ENCODE data around the gene EPB41L4A.
"Not testable (repeated sequence)": the region's sequence is repeated elsewhere in the genome, so short reads cannot be mapped to it uniquely, and the experiment has no call there.

DNA sequence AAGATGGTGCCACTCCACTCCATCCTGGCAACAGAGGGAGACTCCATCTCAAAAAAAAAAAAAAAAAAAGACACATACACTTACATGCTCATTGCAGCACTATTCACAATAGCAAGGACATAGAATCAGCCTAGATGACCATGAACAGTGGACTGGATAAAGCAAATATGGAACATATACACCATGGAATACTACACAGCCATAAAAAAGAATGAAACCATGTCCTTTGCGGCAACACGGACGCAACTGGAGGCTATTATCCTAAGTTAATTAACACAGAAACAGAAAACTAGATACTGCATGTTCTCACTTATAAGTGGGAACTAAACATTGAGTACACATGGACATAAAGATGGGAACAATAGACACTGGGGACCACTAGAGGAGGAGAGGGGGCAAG is 210.9 kb downstream of the EPB41L4A start:
- TF ChIP-seq, protein P1, sequence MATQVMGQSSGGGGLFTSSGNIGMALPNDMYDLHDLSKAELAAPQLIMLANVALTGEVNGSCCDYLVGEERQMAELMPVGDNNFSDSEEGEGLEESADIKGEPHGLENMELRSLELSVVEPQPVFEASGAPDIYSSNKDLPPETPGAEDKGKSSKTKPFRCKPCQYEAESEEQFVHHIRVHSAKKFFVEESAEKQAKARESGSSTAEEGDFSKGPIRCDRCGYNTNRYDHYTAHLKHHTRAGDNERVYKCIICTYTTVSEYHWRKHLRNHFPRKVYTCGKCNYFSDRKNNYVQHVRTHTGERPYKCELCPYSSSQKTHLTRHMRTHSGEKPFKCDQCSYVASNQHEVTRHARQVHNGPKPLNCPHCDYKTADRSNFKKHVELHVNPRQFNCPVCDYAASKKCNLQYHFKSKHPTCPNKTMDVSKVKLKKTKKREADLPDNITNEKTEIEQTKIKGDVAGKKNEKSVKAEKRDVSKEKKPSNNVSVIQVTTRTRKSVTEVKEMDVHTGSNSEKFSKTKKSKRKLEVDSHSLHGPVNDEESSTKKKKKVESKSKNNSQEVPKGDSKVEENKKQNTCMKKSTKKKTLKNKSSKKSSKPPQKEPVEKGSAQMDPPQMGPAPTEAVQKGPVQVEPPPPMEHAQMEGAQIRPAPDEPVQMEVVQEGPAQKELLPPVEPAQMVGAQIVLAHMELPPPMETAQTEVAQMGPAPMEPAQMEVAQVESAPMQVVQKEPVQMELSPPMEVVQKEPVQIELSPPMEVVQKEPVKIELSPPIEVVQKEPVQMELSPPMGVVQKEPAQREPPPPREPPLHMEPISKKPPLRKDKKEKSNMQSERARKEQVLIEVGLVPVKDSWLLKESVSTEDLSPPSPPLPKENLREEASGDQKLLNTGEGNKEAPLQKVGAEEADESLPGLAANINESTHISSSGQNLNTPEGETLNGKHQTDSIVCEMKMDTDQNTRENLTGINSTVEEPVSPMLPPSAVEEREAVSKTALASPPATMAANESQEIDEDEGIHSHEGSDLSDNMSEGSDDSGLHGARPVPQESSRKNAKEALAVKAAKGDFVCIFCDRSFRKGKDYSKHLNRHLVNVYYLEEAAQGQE (tag by site-specific recombination; IDR thresholded peaks at IDR 0.05) = not testable (repeated sequence)
- TF ChIP-seq ZNF174, ZNF513, ZNF521, ZNF624 (tag by site-specific recombination; IDR thresholded peaks at IDR 0.05): not testable (repeated sequence)
- TF ChIP-seq, protein P2, sequence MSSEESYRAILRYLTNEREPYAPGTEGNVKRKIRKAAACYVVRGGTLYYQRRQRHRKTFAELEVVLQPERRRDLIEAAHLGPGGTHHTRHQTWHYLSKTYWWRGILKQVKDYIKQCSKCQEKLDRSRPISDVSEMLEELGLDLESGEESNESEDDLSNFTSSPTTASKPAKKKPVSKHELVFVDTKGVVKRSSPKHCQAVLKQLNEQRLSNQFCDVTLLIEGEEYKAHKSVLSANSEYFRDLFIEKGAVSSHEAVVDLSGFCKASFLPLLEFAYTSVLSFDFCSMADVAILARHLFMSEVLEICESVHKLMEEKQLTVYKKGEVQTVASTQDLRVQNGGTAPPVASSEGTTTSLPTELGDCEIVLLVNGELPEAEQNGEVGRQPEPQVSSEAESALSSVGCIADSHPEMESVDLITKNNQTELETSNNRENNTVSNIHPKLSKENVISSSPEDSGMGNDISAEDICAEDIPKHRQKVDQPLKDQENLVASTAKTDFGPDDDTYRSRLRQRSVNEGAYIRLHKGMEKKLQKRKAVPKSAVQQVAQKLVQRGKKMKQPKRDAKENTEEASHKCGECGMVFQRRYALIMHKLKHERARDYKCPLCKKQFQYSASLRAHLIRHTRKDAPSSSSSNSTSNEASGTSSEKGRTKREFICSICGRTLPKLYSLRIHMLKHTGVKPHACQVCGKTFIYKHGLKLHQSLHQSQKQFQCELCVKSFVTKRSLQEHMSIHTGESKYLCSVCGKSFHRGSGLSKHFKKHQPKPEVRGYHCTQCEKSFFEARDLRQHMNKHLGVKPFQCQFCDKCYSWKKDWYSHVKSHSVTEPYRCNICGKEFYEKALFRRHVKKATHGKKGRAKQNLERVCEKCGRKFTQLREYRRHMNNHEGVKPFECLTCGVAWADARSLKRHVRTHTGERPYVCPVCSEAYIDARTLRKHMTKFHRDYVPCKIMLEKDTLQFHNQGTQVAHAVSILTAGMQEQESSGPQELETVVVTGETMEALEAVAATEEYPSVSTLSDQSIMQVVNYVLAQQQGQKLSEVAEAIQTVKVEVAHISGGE (tag by site-specific recombination; conservative IDR thresholded peaks at IDR 0.05; ENCODE audit: low read depth) = not testable (repeated sequence)

All from HEK293 (cell line).